Measurements from ENCODE around the gene CSRNP3. TPM values are rescaled to one million over a fixed set of nuclear protein-coding genes. Genes with fewer than 3 reads are reported as not detected.

The CSRNP3 gene
- total and polyA plus RNA-seq, 2 donors (not counting 1 experiment from before 2014, with no cell fraction given), result not detected

DNA sequence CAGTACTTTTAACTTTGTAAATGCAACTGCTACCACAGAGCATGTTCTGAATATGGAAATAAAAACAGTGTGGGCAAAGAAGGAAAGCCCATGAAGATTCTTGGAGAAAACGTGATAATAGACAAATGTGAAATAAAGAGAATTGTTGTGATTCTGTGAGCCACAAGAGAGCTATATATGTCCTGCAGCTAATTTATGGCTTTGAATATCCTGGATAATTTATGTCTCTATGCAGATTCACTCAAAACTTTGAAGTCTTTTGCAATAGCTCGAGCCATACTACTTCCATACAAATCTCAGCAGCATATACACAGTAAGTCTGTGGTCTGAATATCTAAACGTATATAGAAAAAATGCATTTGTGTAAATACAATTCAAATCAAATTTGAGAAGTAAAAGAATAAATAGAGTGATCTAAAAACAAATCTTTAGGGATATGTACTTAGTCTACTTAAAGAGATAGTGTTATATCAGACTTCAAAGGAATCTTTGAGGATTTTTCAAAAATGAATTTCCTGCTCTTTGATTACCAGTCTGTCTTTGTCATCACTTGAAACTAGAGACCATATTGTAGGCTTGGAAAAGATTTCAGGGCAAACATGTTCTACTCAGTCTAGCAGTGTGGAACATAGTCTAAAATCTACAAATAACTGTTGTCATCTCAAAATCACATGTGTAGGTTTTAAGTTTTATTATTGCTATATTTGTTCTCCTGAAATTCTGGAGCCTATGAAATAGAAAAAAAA lies 107.1 kb downstream of the CSRNP3 start:
- TF ChIP-seq CTCF (IDR thresholded peaks at IDR 0.05), result no peak
- TF ChIP-seq EZH2 (IDR thresholded peaks at IDR 0.05; ENCODE audit: borderline replicate concordance, insufficient read depth, low read depth, low read length, poor library complexity, severe bottlenecking), result no peak
- H3K9me3 Mint-ChIP-seq (ENCODE audit: insufficient read depth), result no peaks in the 10 kb centered on the region
- no peak overlapping the region for H3K27ac Mint-ChIP-seq
- H3K4me3 Mint-ChIP-seq, result no peak overlapping the region
- peaks cover 7% of the 10 kb centered on the region for H3K4me1 Mint-ChIP-seq
- no peak for DNase-seq
- no peaks in the 10 kb centered on the region for H3K36me3 ChIP-seq (replicated peaks in 1 of 2; ENCODE audit: control extremely low read depth in 1 of 2, control insufficient read depth in 1 of 2, extremely low read depth in 1 of 2, insufficient read depth in 2 of 2, low read length in 1 of 2)
- no peaks in the 10 kb centered on the region for H3K9me3 ChIP-seq (ENCODE audit: control extremely low read depth in 1 of 3, control insufficient read depth in 2 of 3, insufficient read depth in 1 of 3, low read length in 2 of 3)
- H4K20me1 ChIP-seq (ENCODE audit: control insufficient read depth, insufficient read depth, low read length, poor library complexity, severe bottlenecking), result no peaks in the 10 kb centered on the region
- H3K79me2 ChIP-seq (ENCODE audit: control insufficient read depth, insufficient read depth, low read length), result no peaks in the 10 kb centered on the region
- no peak overlapping the region for H3K4me3 ChIP-seq (ENCODE audit: control extremely low read depth in 1 of 5, extremely low read depth in 1 of 5, insufficient read depth in 1 of 5, low read depth in 2 of 5, low read length in 4 of 5)
- no peak for ATAC-seq (ENCODE audit: low read depth)
- no peak overlapping the region for H3K27ac ChIP-seq (ENCODE audit: low read length in 2 of 2)
- intact Hi-C loops (cut with micrococcal nuclease), result no loop called here
- ChIA-PET CTCF (no interaction called here), POLR2A (no interaction called here)
- H3K4me1 ChIP-seq (ENCODE audit: control insufficient read depth in 2 of 2, insufficient read depth in 2 of 2, low read length in 2 of 2), result no peaks in the 10 kb centered on the region
- peaks cover 0 to 2% (median 0%) of the 10 kb centered on the region in 4 experiments for H3K27me3 ChIP-seq (replicated peaks in 1 of 4; ENCODE audit: control extremely low read depth in 1 of 4, control insufficient read depth in 3 of 4, insufficient read depth in 4 of 4, low read length in 3 of 4)
- no peak overlapping the region for H3K9ac ChIP-seq (ENCODE audit: low read length)
- no peak overlapping the region for H3K4me2 ChIP-seq (replicated peaks; ENCODE audit: low read depth, low read length, poor library complexity, severe bottlenecking)
- H3K27me3 Mint-ChIP-seq, result peaks cover 6% of the 10 kb centered on the region
- no peak overlapping the region for H2AFZ ChIP-seq (ENCODE audit: insufficient read depth, low read depth, low read length, poor library complexity, severe bottlenecking)
- 80% methylated on average over 1 of the region's 3 CpGs for WGBS (ENCODE audit: insufficient coverage)

GRCh38 chr2:165582409-165582808 lies 112.9 kb downstream of the CSRNP3 start:
- Mint-ChIP-seq H3K27ac (no peak overlapping the region), H3K27me3 (peaks cover 7% of the 10 kb centered on the region), H3K4me3 (no peak overlapping the region), H3K4me1 (peaks cover 6% of the 10 kb centered on the region), H3K9me3 (ENCODE audit: insufficient read depth) (no peaks in the 10 kb centered on the region)
- H3K36me3 ChIP-seq (replicated peaks in 1 of 2; ENCODE audit: control extremely low read depth in 1 of 2, control insufficient read depth in 1 of 2, extremely low read depth in 1 of 2, insufficient read depth in 2 of 2, low read length in 1 of 2), result no peaks in the 10 kb centered on the region
- no peak for TF ChIP-seq CTCF (IDR thresholded peaks at IDR 0.05)
- TF ChIP-seq EZH2 (IDR thresholded peaks at IDR 0.05; ENCODE audit: borderline replicate concordance, insufficient read depth, low read depth, low read length, poor library complexity, severe bottlenecking), result no peak
- no peak overlapping the region for H3K4me3 ChIP-seq (ENCODE audit: control extremely low read depth in 1 of 5, extremely low read depth in 1 of 5, insufficient read depth in 1 of 5, low read depth in 2 of 5, low read length in 4 of 5)
- H3K27ac ChIP-seq (ENCODE audit: low read length in 2 of 2), result no peak overlapping the region
- DNase-seq, result no peak
- no peak overlapping the region for H2AFZ ChIP-seq (ENCODE audit: insufficient read depth, low read depth, low read length, poor library complexity, severe bottlenecking)
- H3K4me1 ChIP-seq (ENCODE audit: control insufficient read depth in 2 of 2, insufficient read depth in 2 of 2, low read length in 2 of 2), result peaks cover 5 to 7% of the 10 kb centered on the region in 2 donors
- H4K20me1 ChIP-seq (ENCODE audit: control insufficient read depth, insufficient read depth, low read length, poor library complexity, severe bottlenecking), result no peaks in the 10 kb centered on the region
- no peak overlapping the region for H3K9ac ChIP-seq (ENCODE audit: low read length)
- no peak for ATAC-seq (ENCODE audit: low read depth)
- H3K4me2 ChIP-seq (replicated peaks; ENCODE audit: low read depth, low read length, poor library complexity, severe bottlenecking), result no peak overlapping the region
- POLR2A ChIA-PET, result no interaction called here
- H3K79me2 ChIP-seq (ENCODE audit: control insufficient read depth, insufficient read depth, low read length), result no peaks in the 10 kb centered on the region
- H3K27me3 ChIP-seq (replicated peaks in 1 of 4; ENCODE audit: control extremely low read depth in 1 of 4, control insufficient read depth in 3 of 4, insufficient read depth in 4 of 4, low read length in 3 of 4), result no peaks in the 10 kb centered on the region
- 81% methylated on average over 2 of the region's 3 CpGs for WGBS (ENCODE audit: insufficient coverage)
- intact Hi-C loops (cut with micrococcal nuclease), result no loop called here
- CTCF ChIA-PET, result no interaction called here
- H3K9me3 ChIP-seq (ENCODE audit: control extremely low read depth in 1 of 3, control insufficient read depth in 2 of 3, insufficient read depth in 1 of 3, low read length in 2 of 3), result no peaks in the 10 kb centered on the region
